ENCODE data around the gene PTGIR.

- no peak for TF ChIP-seq CTCF (IDR thresholded peaks at IDR 0.05)
- peak in 1 of 3 donors; percentile 16 for TF ChIP-seq POLR2AphosphoS5 (IDR thresholded peaks at IDR 0.05)
- peak; percentile 25 for TF ChIP-seq POLR2A (IDR thresholded peaks at IDR 0.05)
- no peak for TF ChIP-seq EP300 (IDR thresholded peaks at IDR 0.05; ENCODE audit: low read depth)
Measured at GRCh38 chr19:46661020-46661731, 36.3 kb upstream of the PTGIR start, which contains the start of gene DACT3.

All from transverse colon (tissue), 4 donors.